Right renal pelvis (tissue), 4 donors: ENCODE measurements around the gene ROR2. TPM values are rescaled to one million over a fixed set of nuclear protein-coding genes. Genes with fewer than 3 reads are reported as not detected.
A peak's percentile ranks its signal among the peaks of the same experiment; 100 is the strongest.

Experiments used
- DNase-seq, 4 donors: peaks; one replicate each; pipeline ENCODE4 v3.0.0-alpha.2; 2013; ENCODE audit warnings: low read depth in 4 of 4, low spot score in 3 of 4, missing footprints in 1 of 4
- polyA plus RNA-seq, 4 donors: library from polyadenylated mRNA; unstranded; fragments of 120-200 nt; gene quantifications; one replicate each; pipeline ENCODE4 v1.2.1, GENCODE V29; 2013; ENCODE audit not compliant: insufficient read length in 4 of 4

ROR2 gene
- polyA plus RNA-seq, 4 donors: 14.6 to 19.1 (median 17.7) TPM

- no peak for DNase-seq
Observed at GRCh38 chr9:91884153-91884552, 65.9 kb downstream of the ROR2 start.

- DNase-seq: no peak
Observed at GRCh38 chr9:91883503-91883902, 66.5 kb downstream of the ROR2 start.

GRCh38 chr9:91882627-91883026 lies 67.4 kb downstream of the ROR2 start:
- no peak for DNase-seq

GRCh38 chr9:91880378-91880972 lies 69.6 kb downstream of the ROR2 start:
- no peak for DNase-seq

GRCh38 chr9:91879231-91879630 lies 70.8 kb downstream of the ROR2 start:
- DNase-seq: no peak

GRCh38 chr9:91873637-91874051 lies 76.4 kb downstream of the ROR2 start:
- no peak for DNase-seq

GRCh38 chr9:91868732-91869391 lies 81.2 kb downstream of the ROR2 start:
- DNase-seq: no peak

- DNase-seq: no peak
Observed at GRCh38 chr9:91867740-91868139, 82.3 kb downstream of the ROR2 start.

- no peak for DNase-seq
Observed at GRCh38 chr9:91865041-91865440, 85.0 kb downstream of the ROR2 start.

- DNase-seq: no peak
Observed at GRCh38 chr9:91864380-91864779, 85.6 kb downstream of the ROR2 start.

GRCh38 chr9:91863469-91863868 lies 86.6 kb downstream of the ROR2 start:
- DNase-seq: no peak

- no peak for DNase-seq
Observed at GRCh38 chr9:91858213-91859030, 91.6 kb downstream of the ROR2 start.

GRCh38 chr9:91857291-91858212 lies 92.5 kb downstream of the ROR2 start:
- DNase-seq: peak in 1 of 4 donors; percentile 67

- DNase-seq: no peak
Observed at GRCh38 chr9:91856419-91856818, 93.6 kb downstream of the ROR2 start.

- no peak for DNase-seq
Observed at GRCh38 chr9:91855196-91855595, 94.8 kb downstream of the ROR2 start.

- DNase-seq: no peak
Observed at GRCh38 chr9:91852801-91853347, 97.2 kb downstream of the ROR2 start.

- no peak for DNase-seq
Observed at GRCh38 chr9:91849694-91850093, 100.3 kb downstream of the ROR2 start.

- no peak for DNase-seq
Observed at GRCh38 chr9:91848146-91848545, 101.9 kb downstream of the ROR2 start.

GRCh38 chr9:91847581-91848091 lies 102.4 kb downstream of the ROR2 start:
- DNase-seq: peak in 2 of 4 donors; percentile 65 to 73

GRCh38 chr9:91845879-91846278 lies 104.1 kb downstream of the ROR2 start:
- DNase-seq: no peak
